T-helper 1 cell (primary cell): ENCODE measurements around the gene HIVEP3.

Experiments
- DNase-seq, 5 donors: peaks; one replicate each; pipeline ENCODE4 v3.0.0-alpha.2; 2012 to 2020

Gene HIVEP3

DNA sequence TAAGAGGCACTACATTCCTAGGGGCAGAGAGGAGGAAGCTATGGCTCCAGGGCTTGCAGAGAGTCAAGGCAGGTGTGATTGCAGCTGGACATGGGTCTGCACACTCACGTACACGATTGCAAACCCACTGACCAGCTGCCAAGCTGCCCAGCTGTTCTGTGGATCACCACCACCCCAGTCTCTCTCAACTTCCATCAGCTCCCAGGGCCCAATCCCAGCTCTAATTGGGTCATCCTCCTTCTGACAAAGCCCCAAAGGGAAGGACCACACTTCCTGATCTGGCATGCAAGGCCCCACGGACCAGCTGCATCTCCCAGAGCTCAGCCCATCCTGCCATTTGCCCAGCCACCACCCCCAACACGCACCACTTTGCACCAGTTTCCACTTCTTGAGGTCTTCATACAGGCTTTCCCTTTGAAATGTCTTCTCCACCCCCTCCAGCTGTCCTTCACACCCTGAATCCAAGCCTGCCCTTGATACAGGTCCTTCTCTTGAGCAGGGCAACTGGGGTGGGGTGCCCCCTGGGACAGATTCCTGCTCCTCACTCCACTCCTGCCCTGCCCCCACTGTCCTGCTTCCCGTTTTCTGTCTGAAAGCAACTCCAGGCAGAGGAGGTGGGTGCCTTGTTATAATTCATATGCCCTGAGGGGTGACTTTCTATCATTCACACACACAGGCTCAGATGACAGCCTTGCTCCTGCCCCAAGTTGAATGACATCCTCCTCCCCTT, 254.9 kb downstream of the HIVEP3 start:
- DNase-seq: no peak

GRCh38 chr1:41662765-41663437, 255.8 kb downstream of the HIVEP3 start:
- no peak for DNase-seq

DNA sequence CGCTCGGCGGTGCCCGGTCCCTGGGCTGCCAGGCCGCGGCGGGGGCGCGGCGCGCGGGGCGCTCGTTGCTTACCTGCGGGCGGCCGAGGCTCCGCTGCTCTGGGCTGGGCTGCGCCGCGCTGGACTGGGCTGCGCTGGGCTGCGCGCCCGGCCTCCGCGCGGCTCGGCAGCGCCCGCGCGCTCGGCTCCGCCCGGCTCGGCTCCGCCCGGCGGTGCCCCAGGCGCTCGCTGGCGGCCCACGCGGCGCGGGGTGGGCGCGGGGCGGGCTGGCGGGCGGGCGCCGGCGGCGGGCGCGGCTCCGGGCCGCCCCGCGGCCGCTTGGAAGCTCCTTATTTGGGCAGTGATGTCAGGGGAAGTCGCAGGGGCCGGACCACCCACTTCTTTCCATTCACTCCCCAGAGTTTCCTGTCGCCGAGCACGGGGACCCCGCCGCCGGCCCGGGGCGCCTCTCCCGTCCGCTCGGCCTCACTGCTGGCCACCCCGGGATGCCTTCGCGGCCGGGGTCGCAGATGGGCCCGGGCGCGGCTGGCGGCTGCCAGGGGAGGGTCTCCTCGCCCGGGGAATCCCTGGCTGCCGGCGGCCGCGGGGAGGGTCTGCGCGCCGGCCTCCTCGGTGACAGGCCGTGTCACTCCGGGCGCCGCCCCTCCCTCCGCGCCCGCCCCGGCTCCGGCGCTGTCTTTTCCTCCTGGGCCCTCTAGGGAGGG, 256.5 kb downstream of the HIVEP3 start:
- DNase-seq: peak; percentile 60 to 81 (median 63)

DNA sequence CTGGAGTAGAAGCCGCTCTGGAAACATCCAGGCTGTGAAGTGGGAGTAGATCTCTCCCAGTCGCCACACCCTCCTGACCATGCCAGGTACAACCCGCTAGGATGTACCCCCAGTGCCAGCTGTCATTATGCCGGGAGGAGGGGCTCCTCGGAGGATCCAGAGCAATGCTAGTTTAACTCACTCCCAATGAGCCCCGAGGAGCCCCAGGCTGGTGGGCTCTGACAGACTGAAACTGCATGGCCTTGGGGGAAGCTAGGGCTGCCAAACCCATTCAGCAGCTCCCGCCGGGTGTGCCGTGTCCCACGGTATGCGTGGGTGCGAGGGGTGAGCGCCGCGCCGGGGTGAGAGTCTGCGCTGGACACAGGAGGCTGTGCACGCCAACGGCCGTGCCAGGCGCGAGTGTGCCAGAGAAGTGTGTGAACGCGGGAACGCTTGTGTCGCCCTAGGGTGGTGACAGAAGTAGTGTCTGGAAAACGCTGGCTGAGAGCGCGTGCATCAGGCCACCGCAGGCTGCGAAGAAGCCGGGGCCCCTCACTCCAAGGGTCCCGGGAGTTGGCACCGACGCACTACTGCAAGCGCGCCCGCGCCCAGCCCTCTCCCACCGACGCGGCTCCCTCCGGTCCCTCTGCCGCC, 257.2 kb downstream of the HIVEP3 start:
- DNase-seq: no peak

- no peak for DNase-seq
Measured at GRCh38 chr1:41660570-41661427, 257.9 kb downstream of the HIVEP3 start.

DNA sequence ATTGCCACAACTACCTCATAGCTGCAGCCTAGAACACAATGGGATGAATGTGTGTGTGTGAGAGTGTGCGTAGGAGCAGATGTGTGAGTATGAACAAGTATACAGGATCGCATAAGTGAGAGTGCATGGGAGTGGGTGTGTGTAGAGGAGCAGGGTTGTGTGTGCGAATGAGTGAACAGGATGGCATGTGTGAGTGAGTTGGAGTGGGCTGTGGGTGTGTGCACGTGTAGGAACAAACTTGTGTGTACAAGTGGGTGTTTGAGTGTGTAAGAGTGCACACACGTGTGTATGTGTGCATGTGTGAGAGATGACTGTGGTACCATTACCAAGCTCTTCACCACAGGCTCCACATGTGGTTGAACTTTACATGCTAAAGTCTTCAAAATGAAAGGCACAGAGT, 258.8 kb downstream of the HIVEP3 start:
- DNase-seq: no peak

DNA sequence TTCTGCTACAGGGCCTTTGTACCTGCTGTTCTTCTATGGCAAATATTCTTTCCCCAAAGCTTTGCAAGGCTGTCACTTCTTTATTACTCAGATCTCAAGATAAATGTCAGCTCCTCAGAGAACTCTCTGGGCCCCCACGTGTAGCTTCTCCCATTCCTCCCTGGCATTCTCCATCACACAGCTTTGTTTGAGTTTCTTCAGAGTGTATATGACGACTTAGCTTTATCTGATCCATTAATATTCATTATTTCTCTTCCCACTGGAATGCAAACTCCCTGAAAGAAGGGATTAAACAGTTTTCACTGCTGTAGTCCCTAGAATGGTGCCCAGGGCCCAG, 259.6 kb downstream of the HIVEP3 start:
- no peak for DNase-seq

GRCh38 chr1:41658431-41659158, 260.1 kb downstream of the HIVEP3 start:
- no peak for DNase-seq

DNA sequence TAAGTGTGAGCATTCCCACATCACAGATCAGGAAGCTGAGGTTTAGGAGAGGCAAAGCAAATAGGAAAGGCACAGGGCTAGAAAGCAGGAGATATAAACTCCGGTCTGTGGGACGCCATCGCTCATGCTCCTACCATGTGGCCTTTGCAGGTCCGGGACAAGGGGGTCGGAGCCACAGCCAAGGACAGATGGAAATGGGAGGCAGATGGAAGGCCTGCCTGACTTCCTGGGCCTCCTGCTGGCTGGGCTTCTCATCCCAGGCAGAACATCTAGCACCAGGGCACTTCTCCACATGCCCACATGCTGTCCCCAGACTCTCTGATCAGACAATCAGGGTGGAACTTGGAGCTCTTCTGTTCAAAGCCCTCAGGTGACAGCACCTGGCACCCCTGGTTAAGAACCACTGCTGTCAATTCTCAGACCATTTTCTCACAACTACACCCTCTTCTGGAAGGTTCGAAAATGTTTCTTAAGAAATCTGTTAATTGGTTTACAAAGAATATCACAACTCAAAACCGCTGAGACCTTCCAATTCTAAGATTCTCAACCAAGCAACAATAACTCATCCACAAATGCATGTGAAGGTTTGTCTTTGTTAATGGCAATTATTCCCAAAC, 260.9 kb downstream of the HIVEP3 start:
- no peak for DNase-seq

- no peak for DNase-seq
Measured at GRCh38 chr1:41656825-41657500, 261.8 kb downstream of the HIVEP3 start.

GRCh38 chr1:41656068-41656467, 262.7 kb downstream of the HIVEP3 start:
- DNase-seq: no peak

- DNase-seq: no peak
Measured at GRCh38 chr1:41655632-41656031, 263.1 kb downstream of the HIVEP3 start.

GRCh38 chr1:41653574-41653973, 265.1 kb downstream of the HIVEP3 start:
- no peak for DNase-seq

- no peak for DNase-seq
Measured at GRCh38 chr1:41652384-41653265, 266.1 kb downstream of the HIVEP3 start.

GRCh38 chr1:41650028-41650880, 268.5 kb downstream of the HIVEP3 start:
- no peak for DNase-seq

DNA sequence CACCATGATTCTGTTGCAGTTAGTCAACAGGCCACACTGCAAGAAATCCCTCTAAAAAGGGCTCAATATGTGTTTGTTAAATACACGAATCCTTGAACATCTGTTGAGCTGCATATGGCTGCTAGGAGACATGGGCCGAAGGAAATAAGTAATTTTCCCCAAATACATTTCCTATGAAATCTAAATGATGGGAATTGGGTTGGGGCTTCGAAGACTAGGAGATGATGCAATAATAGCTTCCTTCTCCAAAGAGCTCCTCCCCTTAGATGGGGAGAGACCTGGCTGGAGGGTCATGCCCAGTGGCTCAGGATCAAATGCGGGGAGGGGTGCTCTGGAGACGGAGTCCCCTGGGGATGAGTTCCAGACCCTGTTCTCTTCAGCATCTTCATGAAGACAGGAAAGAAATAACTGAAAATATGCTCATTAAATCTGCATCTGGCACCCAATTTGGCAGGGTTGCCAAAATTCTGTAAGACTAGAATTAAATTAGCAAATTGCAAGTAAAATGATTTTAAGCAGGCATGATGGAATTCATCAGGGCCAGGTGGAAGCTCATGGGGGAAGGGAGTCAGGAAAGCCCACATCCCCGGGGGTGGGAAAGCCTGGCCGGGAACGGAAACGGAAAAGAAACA, 269.2 kb downstream of the HIVEP3 start:
- DNase-seq: no peak

- DNase-seq: no peak
Measured at GRCh38 chr1:41648844-41649243, 269.9 kb downstream of the HIVEP3 start.

DNA sequence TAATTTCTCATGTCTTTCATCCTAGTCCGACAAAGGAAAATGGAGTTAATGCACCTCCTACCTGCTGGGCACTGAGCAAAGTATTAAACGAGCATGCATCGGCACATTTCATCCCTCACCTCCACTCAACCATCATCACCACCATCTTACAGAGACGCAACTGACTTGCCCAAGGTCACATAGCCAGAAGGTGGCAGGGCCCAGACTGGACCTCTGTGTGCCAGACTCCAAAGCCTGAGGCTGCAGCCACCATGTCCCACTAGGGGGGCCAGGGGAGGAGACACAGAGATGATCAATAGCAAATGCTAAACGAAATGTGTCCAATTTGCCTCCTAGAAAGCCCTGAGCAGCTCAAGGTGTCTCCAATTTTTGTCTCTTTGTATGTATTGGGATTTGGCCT, 270.5 kb downstream of the HIVEP3 start:
- no peak for DNase-seq
